ENCODE measurements around the gene CCDC190. TPM values are rescaled to one million over a fixed set of nuclear protein-coding genes. Genes with fewer than 3 reads are reported as not detected.

Gene CCDC190
- total RNA-seq, 1 experiment from 2014 or later = not detected

- Histone ChIP-seq H3K27me3 (ENCODE audit: control insufficient read depth, insufficient read depth, low read length) (peaks cover 2% of the 10 kb centered on the region; the same call in 1 of the 2 replicates), H3K9me3 (ENCODE audit: control insufficient read depth, insufficient read depth, low read depth, low read length) (no peaks in the 10 kb centered on the region), H3K4me3 (ENCODE audit: low read depth in 2 of 2, low read length in 2 of 2) (no peak overlapping the region), H3K27ac (ENCODE audit: low read length) (no peak overlapping the region), H3K36me3 (ENCODE audit: control insufficient read depth, insufficient read depth, low read length) (no peaks in the 10 kb centered on the region), H3K4me1 (ENCODE audit: control insufficient read depth, insufficient read depth, low read length) (no peaks in the 10 kb centered on the region)
- no peak for TF ChIP-seq TCF7L2 (IDR thresholded peaks at IDR 0.05; ENCODE audit: low read depth, low read length)
- TF ChIP-seq SIN3A (IDR thresholded peaks at IDR 0.05; ENCODE audit: borderline replicate concordance, insufficient read depth, low read depth, low read length) = no peak
- TF ChIP-seq, protein P1, sequence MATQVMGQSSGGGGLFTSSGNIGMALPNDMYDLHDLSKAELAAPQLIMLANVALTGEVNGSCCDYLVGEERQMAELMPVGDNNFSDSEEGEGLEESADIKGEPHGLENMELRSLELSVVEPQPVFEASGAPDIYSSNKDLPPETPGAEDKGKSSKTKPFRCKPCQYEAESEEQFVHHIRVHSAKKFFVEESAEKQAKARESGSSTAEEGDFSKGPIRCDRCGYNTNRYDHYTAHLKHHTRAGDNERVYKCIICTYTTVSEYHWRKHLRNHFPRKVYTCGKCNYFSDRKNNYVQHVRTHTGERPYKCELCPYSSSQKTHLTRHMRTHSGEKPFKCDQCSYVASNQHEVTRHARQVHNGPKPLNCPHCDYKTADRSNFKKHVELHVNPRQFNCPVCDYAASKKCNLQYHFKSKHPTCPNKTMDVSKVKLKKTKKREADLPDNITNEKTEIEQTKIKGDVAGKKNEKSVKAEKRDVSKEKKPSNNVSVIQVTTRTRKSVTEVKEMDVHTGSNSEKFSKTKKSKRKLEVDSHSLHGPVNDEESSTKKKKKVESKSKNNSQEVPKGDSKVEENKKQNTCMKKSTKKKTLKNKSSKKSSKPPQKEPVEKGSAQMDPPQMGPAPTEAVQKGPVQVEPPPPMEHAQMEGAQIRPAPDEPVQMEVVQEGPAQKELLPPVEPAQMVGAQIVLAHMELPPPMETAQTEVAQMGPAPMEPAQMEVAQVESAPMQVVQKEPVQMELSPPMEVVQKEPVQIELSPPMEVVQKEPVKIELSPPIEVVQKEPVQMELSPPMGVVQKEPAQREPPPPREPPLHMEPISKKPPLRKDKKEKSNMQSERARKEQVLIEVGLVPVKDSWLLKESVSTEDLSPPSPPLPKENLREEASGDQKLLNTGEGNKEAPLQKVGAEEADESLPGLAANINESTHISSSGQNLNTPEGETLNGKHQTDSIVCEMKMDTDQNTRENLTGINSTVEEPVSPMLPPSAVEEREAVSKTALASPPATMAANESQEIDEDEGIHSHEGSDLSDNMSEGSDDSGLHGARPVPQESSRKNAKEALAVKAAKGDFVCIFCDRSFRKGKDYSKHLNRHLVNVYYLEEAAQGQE (IDR thresholded peaks at IDR 0.05; ENCODE audit: insufficient read depth in 1 of 2, low read depth in 2 of 2, low read length in 1 of 2) = no peak
- no peak for TF ChIP-seq POLR2AphosphoS5 (IDR thresholded peaks at IDR 0.05; ENCODE audit: low read depth, low read length)
- TF ChIP-seq CTCF (IDR thresholded peaks at IDR 0.05) = no peak
- ChIA-PET POLR2A (no interaction called here), CTCF (no interaction called here)
- DNase-seq (ENCODE audit: low read depth, low spot score) = no peak
- intact Hi-C loops (cut with micrococcal nuclease; ENCODE audit: unreplicated experiment) = no loop called here
- no TSS peak for BruUV-seq (replicated peaks)
- no peak for ATAC-seq
- in situ Hi-C loops (cut with HindIII; ENCODE audit: low pct_unique_long_range_greater_than_20kb, low sequenced_read_pairs) = no loop called here
Measured at GRCh38 chr1:162899422-162900146, 38.6 kb upstream of the CCDC190 start.

DNA sequence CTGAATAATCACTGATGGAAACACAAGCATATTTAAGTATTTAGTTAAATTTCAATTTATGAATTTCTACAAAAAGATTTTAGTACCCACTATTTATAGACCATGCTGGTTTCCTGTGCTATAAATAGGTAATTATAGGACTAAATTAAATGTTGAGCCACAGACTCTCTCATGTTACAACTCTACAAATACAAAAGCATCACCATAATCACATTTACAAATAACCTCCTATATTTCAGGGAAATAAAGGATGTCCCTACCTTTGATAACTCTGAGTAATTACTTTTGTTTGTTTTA, 32.6 kb upstream of the CCDC190 start:
- no peaks in the 10 kb centered on the region; the same call in 1 of the 2 replicates for H3K4me1 ChIP-seq (ENCODE audit: control insufficient read depth, insufficient read depth, low read length)
- no peak overlapping the region for H3K4me3 ChIP-seq (ENCODE audit: low read depth in 2 of 2, low read length in 2 of 2)
- ATAC-seq = no peak
- H3K27ac ChIP-seq (ENCODE audit: low read length) = no peak overlapping the region
- POLR2A ChIA-PET = no interaction called here
- TF ChIP-seq TCF7L2 (IDR thresholded peaks at IDR 0.05; ENCODE audit: low read depth, low read length) = no peak
- TF ChIP-seq SIN3A (IDR thresholded peaks at IDR 0.05; ENCODE audit: borderline replicate concordance, insufficient read depth, low read depth, low read length) = no peak
- no peak for TF ChIP-seq POLR2AphosphoS5 (IDR thresholded peaks at IDR 0.05; ENCODE audit: low read depth, low read length)
- TF ChIP-seq, protein P1 (IDR thresholded peaks at IDR 0.05; ENCODE audit: insufficient read depth in 1 of 2, low read depth in 2 of 2, low read length in 1 of 2) = no peak
- no peak for TF ChIP-seq CTCF (IDR thresholded peaks at IDR 0.05)
- CTCF ChIA-PET = no interaction called here
- H3K36me3 ChIP-seq (ENCODE audit: control insufficient read depth, insufficient read depth, low read length) = no peaks in the 10 kb centered on the region
- DNase-seq (ENCODE audit: low read depth, low spot score) = no peak
- intact Hi-C loops (cut with micrococcal nuclease; ENCODE audit: unreplicated experiment) = no loop called here
- no peaks in the 10 kb centered on the region for H3K9me3 ChIP-seq (ENCODE audit: control insufficient read depth, insufficient read depth, low read depth, low read length)
- in situ Hi-C loops (cut with HindIII; ENCODE audit: low pct_unique_long_range_greater_than_20kb, low sequenced_read_pairs) = no loop called here
- H3K27me3 ChIP-seq (ENCODE audit: control insufficient read depth, insufficient read depth, low read length) = peaks cover 2% of the 10 kb centered on the region; the same call in 1 of the 2 replicates
- no TSS peak for BruUV-seq (replicated peaks)

All from Panc1 (cell line).